ENCODE results near the gene SMPD3.

SMPD3 gene

GRCh38 chr16:68379472-68380347 lies 68.6 kb downstream of the SMPD3 start:
- DNase-seq: no peak

- no peak for DNase-seq
Observed at GRCh38 chr16:68378436-68379415, 69.6 kb downstream of the SMPD3 start.

GRCh38 chr16:68377667-68378393 lies 70.5 kb downstream of the SMPD3 start:
- DNase-seq: no peak

- no peak for DNase-seq
Observed at GRCh38 chr16:68377221-68377620, 71.1 kb downstream of the SMPD3 start.

GRCh38 chr16:68376590-68376989 lies 71.7 kb downstream of the SMPD3 start:
- no peak for DNase-seq

- no peak for DNase-seq
Observed at GRCh38 chr16:68375801-68376536, 72.3 kb downstream of the SMPD3 start.

GRCh38 chr16:68374961-68375660 lies 73.2 kb downstream of the SMPD3 start:
- no peak for DNase-seq

GRCh38 chr16:68374246-68374805 lies 74.0 kb downstream of the SMPD3 start:
- no peak for DNase-seq

- no peak for DNase-seq
Observed at GRCh38 chr16:68373528-68374245, 74.6 kb downstream of the SMPD3 start.

GRCh38 chr16:68372806-68373205 lies 75.5 kb downstream of the SMPD3 start:
- DNase-seq: no peak

- DNase-seq: no peak
Observed at GRCh38 chr16:68372381-68372720, 76.0 kb downstream of the SMPD3 start.

- DNase-seq: no peak
Observed at GRCh38 chr16:68371706-68372380, 76.5 kb downstream of the SMPD3 start.

GRCh38 chr16:68371276-68371651 lies 77.0 kb downstream of the SMPD3 start:
- no peak for DNase-seq

GRCh38 chr16:68370581-68371275 lies 77.6 kb downstream of the SMPD3 start:
- no peak for DNase-seq

GRCh38 chr16:68369697-68370580 lies 78.4 kb downstream of the SMPD3 start:
- no peak for DNase-seq

GRCh38 chr16:68369168-68369567 lies 79.1 kb downstream of the SMPD3 start:
- no peak for DNase-seq

- DNase-seq: no peak
Observed at GRCh38 chr16:68368301-68368888, 79.9 kb downstream of the SMPD3 start.

GRCh38 chr16:68367891-68368290 lies 80.4 kb downstream of the SMPD3 start:
- no peak for DNase-seq

All from SW 1271 (cell line).